HFF-Myc (cell line): Measurements from ENCODE around the gene CD4.

ENCODE experiments used
- DNase-seq: peaks from one replicate; pipeline ENCODE4 v3.0.0-alpha.2; 2011; ENCODE audit warnings: low read depth; ENCODE audit errors: extremely low read depth
- H3K4me3 ChIP-seq: replicated peaks from 2 replicates; pipeline ENCODE4 v1.5.1; 2011; ENCODE audit warnings: low read depth, mild to moderate bottlenecking, control low read depth, low read length
- TF ChIP-seq, protein P1 (sequence below): IDR thresholded peaks from 2 replicates; pipeline ENCODE4 v1.5.1; 2012; ENCODE audit warnings: mild to moderate bottlenecking, low read depth, low read length, control low read depth; ENCODE audit errors: missing control alignments

The CD4 gene

DNA sequence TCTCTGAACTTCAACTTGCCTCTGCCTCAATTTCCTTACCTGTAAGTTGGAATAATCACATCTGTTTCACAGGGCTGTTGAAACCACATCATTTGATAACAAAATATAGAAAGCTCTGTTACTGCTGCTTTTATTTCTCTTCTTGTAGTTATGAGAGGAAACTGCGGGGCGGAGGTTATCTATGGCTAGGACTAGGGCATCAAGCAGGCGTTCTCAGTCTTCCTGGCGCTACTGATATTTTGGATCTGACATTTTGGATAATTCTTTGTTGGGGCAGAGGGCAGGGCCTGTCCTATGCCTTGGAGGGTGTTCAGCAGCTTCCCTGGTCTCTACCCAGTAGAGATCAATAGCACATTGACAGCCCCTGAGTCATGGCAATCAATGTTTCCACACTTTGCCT lies 42.8 kb downstream of the CD4 start:
- TF ChIP-seq, protein P1, sequence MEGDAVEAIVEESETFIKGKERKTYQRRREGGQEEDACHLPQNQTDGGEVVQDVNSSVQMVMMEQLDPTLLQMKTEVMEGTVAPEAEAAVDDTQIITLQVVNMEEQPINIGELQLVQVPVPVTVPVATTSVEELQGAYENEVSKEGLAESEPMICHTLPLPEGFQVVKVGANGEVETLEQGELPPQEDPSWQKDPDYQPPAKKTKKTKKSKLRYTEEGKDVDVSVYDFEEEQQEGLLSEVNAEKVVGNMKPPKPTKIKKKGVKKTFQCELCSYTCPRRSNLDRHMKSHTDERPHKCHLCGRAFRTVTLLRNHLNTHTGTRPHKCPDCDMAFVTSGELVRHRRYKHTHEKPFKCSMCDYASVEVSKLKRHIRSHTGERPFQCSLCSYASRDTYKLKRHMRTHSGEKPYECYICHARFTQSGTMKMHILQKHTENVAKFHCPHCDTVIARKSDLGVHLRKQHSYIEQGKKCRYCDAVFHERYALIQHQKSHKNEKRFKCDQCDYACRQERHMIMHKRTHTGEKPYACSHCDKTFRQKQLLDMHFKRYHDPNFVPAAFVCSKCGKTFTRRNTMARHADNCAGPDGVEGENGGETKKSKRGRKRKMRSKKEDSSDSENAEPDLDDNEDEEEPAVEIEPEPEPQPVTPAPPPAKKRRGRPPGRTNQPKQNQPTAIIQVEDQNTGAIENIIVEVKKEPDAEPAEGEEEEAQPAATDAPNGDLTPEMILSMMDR, result no peak
- no peak overlapping the region for H3K4me3 ChIP-seq
- DNase-seq, result no peak

DNA sequence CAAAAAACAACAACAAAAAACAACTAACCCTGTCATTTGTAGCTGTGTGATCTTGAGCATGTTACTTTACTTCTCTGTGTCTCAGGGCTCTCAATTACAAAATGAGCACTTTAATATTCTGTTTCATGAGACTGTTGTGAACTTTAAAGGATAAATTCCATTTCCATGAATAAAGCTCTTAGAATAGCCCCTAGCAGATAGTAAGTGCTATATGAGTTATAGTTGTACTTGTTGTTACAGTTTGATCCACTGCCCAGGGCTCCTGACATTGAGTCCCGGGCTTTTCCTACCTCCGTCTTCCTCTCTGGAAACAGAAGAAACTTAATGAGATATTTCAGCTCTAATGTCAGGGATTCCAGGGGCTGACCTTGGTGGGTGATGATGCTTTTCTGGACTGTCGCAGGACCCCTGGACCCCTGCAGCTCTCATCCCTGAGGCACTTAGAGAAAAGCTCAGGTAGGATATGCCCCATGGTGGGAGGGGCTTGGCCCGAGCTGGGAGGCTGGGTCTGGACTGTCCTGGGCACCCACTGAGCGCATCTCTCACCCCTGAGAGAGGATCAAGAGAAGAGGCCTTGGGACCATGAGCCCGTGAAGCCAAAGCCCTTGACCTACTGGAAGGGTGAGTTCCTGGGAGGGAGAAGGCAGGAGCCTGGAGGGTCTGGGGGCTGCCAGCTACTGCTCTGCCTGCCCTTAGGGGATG lies 44.0 kb downstream of the CD4 start:
- no peak for DNase-seq
- TF ChIP-seq, protein P1, result no peak
- H3K4me3 ChIP-seq, result no peak overlapping the region

DNA sequence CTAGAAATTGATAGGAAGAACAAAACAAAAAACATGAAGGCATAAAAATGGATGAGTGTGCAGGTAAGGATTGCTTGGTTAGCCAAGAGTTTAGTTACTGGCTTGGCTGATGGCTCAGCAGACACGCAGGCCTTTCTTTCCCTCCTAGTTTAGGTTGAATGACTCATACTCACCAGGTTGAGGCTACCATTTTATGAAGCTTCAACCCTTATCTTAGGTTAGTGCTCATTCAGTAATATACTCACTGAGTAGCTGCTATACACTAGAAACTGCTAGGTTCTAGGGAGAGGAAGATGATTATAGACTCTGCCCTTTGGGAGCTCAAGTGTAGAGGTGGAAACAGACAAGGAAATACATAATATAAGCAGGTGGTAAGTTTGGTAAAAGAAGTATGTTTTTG lies 44.9 kb downstream of the CD4 start:
- no peak for DNase-seq
- H3K4me3 ChIP-seq, result no peak overlapping the region
- TF ChIP-seq, protein P1, result no peak

DNA sequence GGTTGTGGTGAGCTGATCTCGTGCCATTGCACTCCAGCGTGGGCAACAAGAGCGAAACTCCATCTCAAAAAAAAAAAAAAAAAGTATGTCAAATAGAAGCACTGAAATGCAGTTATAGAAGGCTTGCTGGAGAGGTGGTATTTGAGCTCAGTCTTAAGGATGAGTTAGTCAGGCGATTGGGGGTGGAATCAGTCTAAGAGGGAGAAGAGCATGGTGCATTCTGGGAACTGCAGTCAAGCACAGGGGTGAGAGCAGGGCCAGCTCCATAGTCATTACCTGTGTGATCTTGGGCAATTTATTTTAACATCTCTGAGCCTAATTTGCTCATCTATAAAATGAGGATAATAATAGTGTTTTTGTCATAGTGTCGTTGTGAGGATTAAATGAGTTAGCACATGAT lies 45.5 kb downstream of the CD4 start:
- no peak overlapping the region for H3K4me3 ChIP-seq
- no peak for DNase-seq
- TF ChIP-seq, protein P1, result no peak

DNA sequence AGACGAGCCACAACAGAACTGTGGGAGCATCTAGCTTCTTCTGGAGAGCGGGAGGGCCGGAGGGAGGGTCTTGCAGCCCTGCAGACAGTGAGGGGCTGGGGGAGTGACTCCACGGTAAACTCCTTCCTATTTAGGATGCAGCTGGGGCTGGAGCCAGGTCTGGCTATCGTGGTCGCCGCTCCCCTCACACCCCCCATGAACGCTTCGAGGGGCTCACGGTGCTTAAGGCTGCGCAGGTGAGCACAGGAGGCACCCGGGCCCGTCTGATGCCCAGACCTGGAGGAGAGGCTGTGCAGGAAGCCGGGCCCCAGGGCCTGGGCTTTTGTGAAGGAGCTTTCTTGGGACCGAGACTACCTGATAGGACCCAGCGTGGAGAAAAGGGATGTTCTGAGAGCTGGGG lies 47.5 kb downstream of the CD4 start:
- H3K4me3 ChIP-seq, result no peak overlapping the region
- no peak for DNase-seq
- TF ChIP-seq, protein P1, result no peak

DNA sequence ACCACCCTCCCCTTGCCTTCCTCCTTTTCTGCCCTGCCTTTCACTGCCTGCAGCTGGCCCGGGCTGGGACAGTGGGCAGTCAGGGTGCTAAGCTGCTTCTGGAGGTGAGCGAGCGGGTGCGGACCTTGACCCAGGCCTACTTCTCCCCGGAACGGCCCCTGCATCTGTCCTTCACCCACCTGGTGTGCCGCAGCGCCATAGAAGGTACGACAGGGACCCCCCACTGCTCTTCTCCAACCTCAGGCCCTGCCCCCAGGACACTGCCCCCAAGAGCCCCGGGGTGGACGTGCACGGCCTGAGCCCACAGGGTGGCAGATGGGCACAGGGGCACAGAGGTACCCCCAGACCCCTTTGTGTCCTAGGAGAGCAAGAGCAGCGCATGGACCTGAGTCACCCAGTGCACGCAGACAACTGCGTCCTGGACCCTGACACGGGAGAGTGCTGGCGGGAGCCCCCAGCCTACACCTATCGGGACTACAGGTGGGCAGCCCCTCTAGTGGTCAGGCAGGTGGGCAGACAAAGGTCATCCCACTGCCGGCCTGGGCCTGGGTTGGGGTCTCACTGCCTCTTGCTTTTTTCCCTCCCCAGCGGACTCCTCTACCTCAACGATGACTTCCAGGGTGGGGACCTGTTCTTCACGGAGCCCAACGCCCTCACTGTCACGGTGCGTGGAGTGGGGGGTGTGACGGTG lies 48.2 kb downstream of the CD4 start:
- no peak for DNase-seq
- no peak overlapping the region for H3K4me3 ChIP-seq
- TF ChIP-seq, protein P1, result no peak
